Calu3 (cell line): ENCODE results near the gene ORMDL2. TPM values are rescaled to one million over a fixed set of nuclear protein-coding genes. Genes with fewer than 3 reads are reported as not detected.

Source experiments
- BruUV-seq: library from RNA; stranded (reverse); fragments of 400-500 nt; replicated peaks from 2 replicates; lab custom pipeline; 2021; lab: Mats Ljungman, UMichigan
- CTCF ChIA-PET: fragments of 300-600 bp; sonication (Branson Sonifier 250); formaldehyde crosslinking; loops from one replicate; lab custom pipeline; 2022; ENCODE audit warnings: antibody characterized with exemption; lab: Charles Lee
- DNase-seq: peaks from one replicate; pipeline ENCODE4 v3.0.0; 2022
- H3K27ac Mint-ChIP-seq: one replicate; pipeline ENCODE4 v1.8.0; 2022; ENCODE audit warnings: mixed read lengths; ENCODE audit not compliant: unreplicated experiment
- H3K27me3 Mint-ChIP-seq: one replicate; pipeline ENCODE4 v1.8.0; 2022; ENCODE audit warnings: mixed read lengths; ENCODE audit not compliant: unreplicated experiment
- H3K36me3 Mint-ChIP-seq: one replicate; pipeline ENCODE4 v1.8.0; 2022; ENCODE audit warnings: mild to moderate bottlenecking, moderate library complexity, mixed read lengths; ENCODE audit not compliant: insufficient read depth, unreplicated experiment
- H3K4me1 Mint-ChIP-seq: one replicate; pipeline ENCODE4 v1.8.0; 2022; ENCODE audit warnings: mild to moderate bottlenecking, low read depth, mixed read lengths; ENCODE audit not compliant: unreplicated experiment
- H3K4me3 Mint-ChIP-seq: one replicate; pipeline ENCODE4 v1.8.0; 2022; ENCODE audit warnings: mild to moderate bottlenecking, low read depth, moderate library complexity, mixed read lengths; ENCODE audit not compliant: unreplicated experiment
- H3K9me3 Mint-ChIP-seq: one replicate; pipeline ENCODE4 v1.8.0; 2022; ENCODE audit warnings: low read depth, mixed read lengths; ENCODE audit not compliant: unreplicated experiment
- intact Hi-C: fragments of 100-400 bp; cut with micrococcal nuclease; formaldehyde crosslinking; loops from one replicate; pipeline ENCODE4 v1.10.0; 2022; ENCODE audit not compliant: unreplicated experiment
- total RNA-seq: library from RNA; stranded (reverse); gene quantifications from 2 replicates; pipeline ENCODE4 v1.2.3, GENCODE V29; 2022
- TF ChIP-seq, protein P1 (sequence below): fragments of 200-600 bp; IDR thresholded peaks from one replicate; pipeline ENCODE4 v1.8.0; 2022; ENCODE audit warnings: antibody characterized with exemption; ENCODE audit not compliant: unreplicated experiment

The ORMDL2 gene
- total RNA-seq, 1 experiment from 2014 or later = 93.6 TPM

DNA sequence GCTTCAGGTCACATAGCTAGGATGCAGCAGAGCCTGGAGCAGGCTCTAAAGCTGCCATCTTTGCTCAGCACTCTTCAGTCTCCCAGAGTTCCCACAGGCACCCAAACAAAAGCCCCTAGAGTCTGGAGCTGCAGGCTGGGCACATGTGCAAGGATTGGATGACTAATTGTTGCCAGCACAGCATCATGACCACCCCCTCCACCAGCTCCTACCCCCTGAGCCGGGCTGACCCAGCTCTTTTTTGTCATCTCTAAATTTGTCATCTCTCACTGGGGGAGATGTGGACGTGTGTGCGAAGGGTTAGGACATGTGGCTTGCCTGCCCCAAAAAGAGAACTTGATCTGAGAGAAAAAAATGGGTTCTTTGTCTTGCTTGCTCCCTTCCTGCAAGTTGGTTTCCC lies 29.2 kb downstream of the ORMDL2 start:
- H3K27ac Mint-ChIP-seq = no peak overlapping the region
- BruUV-seq = no TSS peak
- peaks cover 51% of the 10 kb centered on the region for H3K27me3 Mint-ChIP-seq
- intact Hi-C loops = no loop called here
- no peak overlapping the region for H3K4me3 Mint-ChIP-seq
- H3K4me1 Mint-ChIP-seq = peaks cover 14% of the 10 kb centered on the region
- DNase-seq = no peak
- CTCF ChIA-PET = interaction anchor here (1.1 kb wide), 1 partner anchor 11 kb away, joined by 4 read pairs; no protein-coding TSS in a partner anchor
- no peaks in the 10 kb centered on the region for H3K36me3 Mint-ChIP-seq
- TF ChIP-seq, protein P1, sequence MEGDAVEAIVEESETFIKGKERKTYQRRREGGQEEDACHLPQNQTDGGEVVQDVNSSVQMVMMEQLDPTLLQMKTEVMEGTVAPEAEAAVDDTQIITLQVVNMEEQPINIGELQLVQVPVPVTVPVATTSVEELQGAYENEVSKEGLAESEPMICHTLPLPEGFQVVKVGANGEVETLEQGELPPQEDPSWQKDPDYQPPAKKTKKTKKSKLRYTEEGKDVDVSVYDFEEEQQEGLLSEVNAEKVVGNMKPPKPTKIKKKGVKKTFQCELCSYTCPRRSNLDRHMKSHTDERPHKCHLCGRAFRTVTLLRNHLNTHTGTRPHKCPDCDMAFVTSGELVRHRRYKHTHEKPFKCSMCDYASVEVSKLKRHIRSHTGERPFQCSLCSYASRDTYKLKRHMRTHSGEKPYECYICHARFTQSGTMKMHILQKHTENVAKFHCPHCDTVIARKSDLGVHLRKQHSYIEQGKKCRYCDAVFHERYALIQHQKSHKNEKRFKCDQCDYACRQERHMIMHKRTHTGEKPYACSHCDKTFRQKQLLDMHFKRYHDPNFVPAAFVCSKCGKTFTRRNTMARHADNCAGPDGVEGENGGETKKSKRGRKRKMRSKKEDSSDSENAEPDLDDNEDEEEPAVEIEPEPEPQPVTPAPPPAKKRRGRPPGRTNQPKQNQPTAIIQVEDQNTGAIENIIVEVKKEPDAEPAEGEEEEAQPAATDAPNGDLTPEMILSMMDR = no peak
- no peaks in the 10 kb centered on the region for H3K9me3 Mint-ChIP-seq

DNA sequence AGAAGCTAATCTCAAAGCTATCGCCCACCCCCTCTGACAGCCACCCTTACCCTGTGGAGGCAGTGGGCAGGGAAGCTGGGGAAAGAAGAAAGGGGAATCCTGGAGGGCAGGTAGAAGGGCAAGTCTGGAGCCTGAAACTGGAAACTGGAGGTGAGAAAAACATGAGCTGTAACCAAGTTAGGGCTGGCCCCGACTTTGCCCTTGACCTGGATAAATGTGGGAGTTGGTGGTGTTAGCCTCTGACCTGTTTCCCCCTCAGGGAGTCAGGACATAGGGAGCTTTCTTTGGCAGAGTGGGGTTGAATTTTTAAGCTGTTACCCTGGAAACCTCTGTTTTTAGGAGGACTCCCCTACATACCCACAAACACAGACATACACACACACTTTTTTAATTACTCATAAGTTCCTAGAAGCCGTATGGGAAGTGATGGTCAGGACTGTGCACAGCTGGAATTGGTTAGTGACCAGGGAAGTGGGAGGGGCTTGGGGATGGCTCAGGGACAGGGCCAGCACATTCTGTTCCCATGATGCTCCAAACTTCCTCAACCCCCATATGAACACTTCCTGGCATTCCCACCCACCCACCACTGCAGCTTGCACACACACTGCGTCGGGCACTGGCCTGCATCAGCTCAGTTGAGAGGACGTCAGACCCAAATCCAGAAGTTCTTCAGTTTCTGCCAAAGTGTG lies 29.9 kb downstream of the ORMDL2 start:
- DNase-seq = no peak
- intact Hi-C loops = no loop called here
- no peaks in the 10 kb centered on the region for H3K9me3 Mint-ChIP-seq
- TF ChIP-seq, protein P1 = no peak
- H3K4me1 Mint-ChIP-seq = peaks cover 8% of the 10 kb centered on the region
- BruUV-seq = no TSS peak
- H3K27me3 Mint-ChIP-seq = peaks cover 54% of the 10 kb centered on the region
- no peaks in the 10 kb centered on the region for H3K36me3 Mint-ChIP-seq
- no peak overlapping the region for H3K27ac Mint-ChIP-seq
- CTCF ChIA-PET = interaction anchor here (1.1 kb wide), 1 partner anchor 12 kb away, joined by 4 read pairs; no protein-coding TSS in a partner anchor
- no peak overlapping the region for H3K4me3 Mint-ChIP-seq

DNA sequence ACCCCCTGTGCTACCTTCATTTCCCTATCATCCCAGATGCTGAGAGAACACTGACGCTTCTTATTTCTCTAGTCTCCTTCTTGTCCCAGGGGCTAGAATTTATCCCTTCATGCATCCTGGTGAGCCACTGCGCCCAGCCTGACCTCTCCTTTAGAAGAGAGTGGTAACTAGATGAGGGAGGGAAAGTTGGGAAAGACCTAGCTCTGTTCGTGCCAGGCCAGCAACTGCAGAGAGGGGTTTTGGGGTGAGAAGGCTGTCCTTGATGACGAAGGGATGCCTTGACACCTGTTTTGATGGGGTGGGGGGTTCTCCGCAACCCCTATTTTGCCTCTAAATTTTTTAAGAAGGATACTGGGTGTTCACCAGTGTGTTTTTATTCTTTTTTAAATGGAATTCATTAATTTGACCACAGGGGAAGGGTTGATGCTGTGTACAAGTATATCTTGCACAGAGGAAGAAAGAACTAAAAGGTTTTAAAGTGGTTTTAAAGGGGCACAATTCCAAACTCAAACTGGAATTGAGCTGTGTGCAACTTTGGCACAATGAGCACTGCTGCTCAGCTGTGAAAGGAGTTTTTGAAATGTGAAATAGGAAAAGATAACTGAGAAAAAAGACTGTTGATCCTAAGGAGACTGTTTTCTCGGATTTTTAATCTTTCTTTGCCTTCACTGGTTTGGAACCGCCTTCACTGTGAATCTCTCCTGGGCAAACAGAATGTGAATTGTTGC lies 31.9 kb downstream of the ORMDL2 start:
- BruUV-seq = no TSS peak
- peaks cover 54% of the 10 kb centered on the region for H3K27me3 Mint-ChIP-seq

DNA sequence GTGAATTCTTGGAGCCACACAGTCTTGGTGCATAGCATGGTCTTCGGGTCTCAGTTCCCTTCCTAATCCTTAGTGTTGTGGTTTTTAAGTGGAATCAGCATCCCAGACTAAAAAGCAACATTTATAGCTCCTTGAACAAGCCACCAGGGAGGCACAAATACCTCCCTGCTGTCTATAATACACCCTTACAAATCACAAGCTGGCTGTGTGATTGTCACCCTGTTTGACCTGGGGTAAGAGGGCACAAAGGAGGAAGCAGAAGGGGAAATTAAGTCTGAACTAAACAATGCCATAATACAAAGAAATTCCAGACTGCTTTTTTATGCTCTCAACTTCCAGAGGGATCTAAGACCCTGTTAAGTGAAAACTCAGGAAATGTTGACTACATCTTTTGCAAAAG lies 32.6 kb downstream of the ORMDL2 start:
- Mint-ChIP-seq H3K4me1 (peaks cover 8% of the 10 kb centered on the region), H3K36me3 (no peaks in the 10 kb centered on the region), H3K27ac (no peak overlapping the region), H3K27me3 (peaks cover 54% of the 10 kb centered on the region), H3K4me3 (no peak overlapping the region), H3K9me3 (no peaks in the 10 kb centered on the region)
- no peak for DNase-seq
- CTCF ChIA-PET = no interaction called here
- BruUV-seq = no TSS peak
- intact Hi-C loops = no loop called here
- TF ChIP-seq, protein P1 = no peak

More for the DNA sequence above, 31.9 kb downstream of the ORMDL2 start:
- no peak for DNase-seq
- CTCF ChIA-PET = interaction anchor here (0.6 kb wide), 1 partner anchor 984 kb away, joined by 4 read pairs; no protein-coding TSS in a partner anchor
- intact Hi-C loops = no loop called here
- no peak overlapping the region for H3K4me3 Mint-ChIP-seq
- H3K27ac Mint-ChIP-seq = no peak overlapping the region
- H3K9me3 Mint-ChIP-seq = no peaks in the 10 kb centered on the region
- H3K36me3 Mint-ChIP-seq = no peaks in the 10 kb centered on the region
- peaks cover 8% of the 10 kb centered on the region for H3K4me1 Mint-ChIP-seq
- TF ChIP-seq, protein P1 = no peak
